Vagina (tissue), 2 donors: ENCODE results near the gene GFOD1.

Source experiments
- CTCF ChIP-seq, 3 experiments: fragments of 450-650 bp in 2 of 3; fragments of 200-600 bp in 1 of 3; sonication (generic) in 1 of 3; IDR thresholded peaks; one replicate each; pipeline ENCODE4 v1.5.1; 2017 to 2019; ENCODE audit warnings: antibody characterized with exemption in 3 of 3, mild to moderate bottlenecking in 2 of 3, moderate library complexity in 2 of 3
- POLR2A ChIP-seq, 2 donors: fragments of 450-650 bp; IDR thresholded peaks; one replicate each; pipeline ENCODE4 v1.6.1; 2017; ENCODE audit warnings: antibody characterized with exemption in 2 of 2, mild to moderate bottlenecking in 2 of 2, moderate library complexity in 2 of 2
- POLR2AphosphoS5 ChIP-seq, 2 donors: sonication (generic); formaldehyde crosslinking; IDR thresholded peaks; one replicate each; pipeline ENCODE4 v1.9.0; 2017; ENCODE audit warnings: antibody characterized with exemption in 2 of 2, mild to moderate bottlenecking in 2 of 2, low read depth in 1 of 2; ENCODE audit not compliant: insufficient read depth in 1 of 2

DNA sequence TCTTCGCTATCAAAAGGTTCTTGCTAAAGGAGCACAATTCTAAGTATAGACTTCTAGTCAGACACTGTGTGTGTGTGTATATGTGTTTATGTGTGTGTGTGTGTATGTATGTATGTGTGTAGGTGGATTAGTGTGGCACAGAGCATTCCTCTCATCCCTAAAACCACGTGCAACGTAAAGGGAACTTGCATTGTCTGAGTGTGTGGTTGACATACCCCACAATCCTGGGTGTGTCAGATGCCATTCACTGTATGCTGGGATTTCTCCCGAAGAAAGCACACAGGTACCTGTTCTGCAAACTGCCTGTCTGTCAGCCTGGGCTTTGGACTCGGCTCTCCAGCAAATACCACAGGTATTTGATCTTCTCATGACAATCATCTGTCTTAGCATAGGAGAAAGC lies 116.8 kb downstream of the GFOD1 start:
- no peak for TF ChIP-seq CTCF (IDR thresholded peaks at IDR 0.05)
- TF ChIP-seq POLR2AphosphoS5 (IDR thresholded peaks at IDR 0.05; ENCODE audit: insufficient read depth in 1 of 2, low read depth in 1 of 2): no peak
- no peak for TF ChIP-seq POLR2A (IDR thresholded peaks at IDR 0.05)
